Activated T-helper 17 cell treated with anti-CD3 and anti-CD28 coated beads, Interleukin-2, amount 50 U/mL, for 72 hours (primary cell): Measurements from ENCODE around the gene RET. TPM values are rescaled to one million over a fixed set of nuclear protein-coding genes. Genes with fewer than 3 reads are reported as not detected.

Experiments
- ATAC-seq: fragments of 150-1000 bp; cut with Tn5 transposase; replicated peaks from 2 replicates; pipeline ENCODE4 v1.10.0; 2021; ENCODE audit warnings: mild to moderate bottlenecking, moderate library complexity
- H3K27ac Mint-ChIP-seq: one replicate; pipeline ENCODE4 v1.8.0; 2022; ENCODE audit warnings: mixed read lengths
- H3K27me3 Mint-ChIP-seq: one replicate; pipeline ENCODE4 v1.8.0; 2022; ENCODE audit warnings: mixed read lengths
- H3K36me3 Mint-ChIP-seq: one replicate; pipeline ENCODE4 v1.8.0; 2022; ENCODE audit warnings: low read depth, mild to moderate bottlenecking, mixed read lengths
- H3K4me1 Mint-ChIP-seq: one replicate; pipeline ENCODE4 v1.8.0; 2022; ENCODE audit warnings: mixed read lengths
- H3K4me3 Mint-ChIP-seq: one replicate; pipeline ENCODE4 v1.8.0; 2022; ENCODE audit warnings: mild to moderate bottlenecking, mixed read lengths
- H3K9me3 Mint-ChIP-seq: one replicate; pipeline ENCODE4 v1.8.0; 2022; ENCODE audit warnings: mixed read lengths
- total RNA-seq, 2 donors: library from RNA; stranded (reverse); gene quantifications; one replicate each; pipeline ENCODE4 v1.2.3, GENCODE V29; 2022

Gene RET
- total RNA-seq, 2 donors from 2014 or later: 0.24 TPM; not detected in 1

DNA sequence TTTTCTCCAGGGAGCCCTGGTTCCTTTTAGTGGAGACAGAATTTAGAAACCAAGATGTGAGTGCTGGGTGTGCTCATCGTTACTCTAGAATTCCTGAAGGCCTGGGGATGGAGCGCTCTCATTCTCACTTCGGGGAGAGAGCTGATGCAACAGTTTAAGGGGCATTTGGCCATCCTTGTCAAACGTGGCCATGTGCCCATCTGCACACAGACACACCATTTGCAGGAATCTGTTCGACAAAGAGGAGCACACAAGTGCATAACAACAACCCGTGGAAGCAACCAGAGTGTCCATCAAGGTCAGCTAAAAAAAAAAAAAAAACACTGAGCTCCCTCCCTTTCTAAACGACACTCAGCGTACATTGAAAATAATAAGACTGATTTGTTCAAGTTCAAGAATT is 23.0 kb upstream of the RET start:
- H3K9me3 Mint-ChIP-seq: no peaks in the 10 kb centered on the region
- H3K27ac Mint-ChIP-seq: no peak overlapping the region
- H3K4me1 Mint-ChIP-seq: no peaks in the 10 kb centered on the region
- ATAC-seq: no peak
- no peak overlapping the region for H3K4me3 Mint-ChIP-seq
- peaks cover 22% of the 10 kb centered on the region for H3K27me3 Mint-ChIP-seq
- H3K36me3 Mint-ChIP-seq: no peaks in the 10 kb centered on the region

DNA sequence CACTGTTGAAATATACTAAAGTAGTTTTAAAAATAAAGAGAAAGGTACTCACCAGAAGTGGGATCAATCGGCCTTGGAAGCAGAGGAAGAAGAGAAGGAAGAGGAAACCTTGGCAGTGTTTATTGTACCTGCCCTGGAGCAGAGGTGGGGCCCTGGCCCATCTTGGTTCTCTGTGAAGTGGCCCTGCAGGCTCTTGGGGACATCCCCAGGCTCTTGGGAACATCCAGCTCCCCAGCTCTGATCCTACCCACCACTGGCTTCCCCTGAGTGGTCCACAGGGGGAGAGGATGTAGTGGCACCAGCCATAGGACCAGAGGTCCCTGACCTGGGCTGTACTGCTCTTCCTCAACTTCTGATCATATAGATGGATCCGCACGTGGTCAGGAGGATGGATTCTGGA is 22.3 kb upstream of the RET start:
- H3K4me3 Mint-ChIP-seq: no peak overlapping the region
- no peak for ATAC-seq
- H3K27me3 Mint-ChIP-seq: peaks cover 22% of the 10 kb centered on the region
- H3K27ac Mint-ChIP-seq: no peak overlapping the region
- no peaks in the 10 kb centered on the region for H3K4me1 Mint-ChIP-seq
- H3K9me3 Mint-ChIP-seq: no peaks in the 10 kb centered on the region
- no peaks in the 10 kb centered on the region for H3K36me3 Mint-ChIP-seq

DNA sequence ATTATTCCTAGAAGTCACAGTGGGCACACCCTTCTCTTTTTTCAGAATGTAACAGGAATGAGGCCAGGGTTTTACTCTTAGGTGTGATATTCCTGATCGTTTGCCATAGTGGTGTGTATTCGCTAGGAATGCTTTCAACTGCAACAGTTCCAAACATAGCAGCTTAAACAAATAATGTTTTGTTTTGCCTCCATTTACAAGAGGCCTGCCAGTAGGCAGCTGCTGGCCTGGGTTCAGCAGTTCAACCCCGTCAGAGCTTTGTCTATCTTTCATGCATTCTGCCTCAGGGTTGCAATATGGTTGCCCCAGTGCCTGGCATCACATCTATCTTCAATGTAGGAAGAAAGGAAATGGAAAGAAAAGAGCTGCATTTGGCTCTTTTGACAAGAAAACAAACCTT is 21.7 kb upstream of the RET start:
- Mint-ChIP-seq H3K36me3 (no peaks in the 10 kb centered on the region), H3K4me1 (no peaks in the 10 kb centered on the region), H3K4me3 (no peak overlapping the region), H3K27me3 (peaks cover 22% of the 10 kb centered on the region), H3K9me3 (no peaks in the 10 kb centered on the region), H3K27ac (no peak overlapping the region)
- no peak for ATAC-seq

DNA sequence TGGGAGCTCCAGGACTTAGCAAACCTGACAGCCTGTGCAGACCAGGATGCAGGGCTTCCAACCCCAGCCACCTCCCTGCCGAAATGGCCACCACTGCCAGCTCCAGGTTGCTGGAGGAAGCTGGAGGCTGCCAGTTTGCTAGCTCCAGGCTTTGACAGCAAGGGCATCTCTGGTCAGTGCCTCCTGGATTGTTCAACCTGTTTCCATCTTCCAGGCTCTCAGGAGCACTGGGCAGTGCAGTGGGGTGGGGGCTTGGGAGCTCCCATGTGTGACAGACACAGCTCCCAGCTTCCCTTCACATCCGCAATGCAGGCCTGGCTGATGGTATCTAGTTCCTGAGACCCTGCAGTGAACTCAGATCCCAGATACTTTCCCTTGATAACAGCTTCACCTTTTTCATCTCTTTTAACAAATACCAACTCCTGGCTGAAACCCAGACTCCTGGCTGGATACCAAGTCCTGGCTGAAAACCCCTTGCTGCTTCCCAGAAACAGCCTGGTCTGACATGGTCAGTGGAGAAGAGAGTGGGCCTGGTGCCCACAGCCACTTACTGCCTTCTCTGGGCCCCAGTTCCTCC is 20.8 kb upstream of the RET start:
- ATAC-seq: no peak
- H3K4me1 Mint-ChIP-seq: no peaks in the 10 kb centered on the region
- H3K27me3 Mint-ChIP-seq: peaks cover 22% of the 10 kb centered on the region
- no peak overlapping the region for H3K4me3 Mint-ChIP-seq
- no peaks in the 10 kb centered on the region for H3K36me3 Mint-ChIP-seq
- H3K9me3 Mint-ChIP-seq: no peaks in the 10 kb centered on the region
- H3K27ac Mint-ChIP-seq: no peak overlapping the region

DNA sequence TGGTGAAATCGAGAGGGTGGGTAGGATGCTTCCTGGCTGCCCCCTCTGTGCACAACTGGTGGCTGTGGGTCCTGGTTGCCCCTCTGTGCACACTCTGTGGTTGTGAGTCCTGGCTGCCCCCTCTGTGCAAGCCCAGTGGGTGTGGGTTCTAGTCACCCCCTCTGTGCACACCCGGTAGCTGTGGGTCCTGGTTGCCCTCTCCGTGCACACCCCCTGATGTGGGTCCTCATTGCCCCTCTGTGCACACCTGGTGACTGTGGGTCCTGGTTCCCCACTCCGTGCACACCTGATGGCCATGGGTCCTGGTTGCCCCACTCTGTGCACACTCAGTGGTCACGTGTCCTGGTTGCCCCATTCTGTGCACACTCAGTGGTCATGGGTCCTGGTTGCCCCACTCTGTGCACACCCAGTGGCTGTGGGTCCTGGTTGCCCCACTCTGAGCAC is 20.3 kb upstream of the RET start:
- H3K36me3 Mint-ChIP-seq: no peaks in the 10 kb centered on the region
- H3K4me1 Mint-ChIP-seq: no peaks in the 10 kb centered on the region
- no peak overlapping the region for H3K27ac Mint-ChIP-seq
- peaks cover 22% of the 10 kb centered on the region for H3K27me3 Mint-ChIP-seq
- no peaks in the 10 kb centered on the region for H3K9me3 Mint-ChIP-seq
- ATAC-seq: no peak
- H3K4me3 Mint-ChIP-seq: no peak overlapping the region

DNA sequence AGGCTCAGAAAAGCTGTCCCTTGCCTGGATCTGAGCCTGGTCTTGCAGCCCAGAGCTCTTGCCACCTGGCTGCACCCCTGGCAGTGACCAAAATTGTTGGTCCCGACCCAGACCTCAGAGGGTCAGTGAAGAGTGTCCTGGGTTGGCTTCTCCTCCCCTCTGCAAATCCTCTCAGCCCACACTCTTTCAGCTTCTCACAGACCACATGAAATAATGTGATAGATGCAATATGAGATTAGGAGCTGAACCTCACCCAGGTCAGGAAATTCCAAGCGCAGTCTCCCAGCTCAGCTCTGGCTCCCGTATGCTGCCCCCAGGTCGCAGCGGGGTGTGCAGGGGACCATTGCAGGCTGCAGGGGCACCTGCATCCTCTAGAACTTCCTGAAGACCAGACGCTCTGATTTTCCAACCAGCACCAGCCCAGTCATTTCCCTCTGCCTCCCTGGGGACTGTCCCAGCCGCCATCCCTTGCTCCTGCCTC is 19.6 kb upstream of the RET start:
- no peak overlapping the region for H3K27ac Mint-ChIP-seq
- H3K4me3 Mint-ChIP-seq: no peak overlapping the region
- no peaks in the 10 kb centered on the region for H3K9me3 Mint-ChIP-seq
- H3K4me1 Mint-ChIP-seq: no peaks in the 10 kb centered on the region
- ATAC-seq: no peak
- H3K27me3 Mint-ChIP-seq: peaks cover 22% of the 10 kb centered on the region
- H3K36me3 Mint-ChIP-seq: no peaks in the 10 kb centered on the region

DNA sequence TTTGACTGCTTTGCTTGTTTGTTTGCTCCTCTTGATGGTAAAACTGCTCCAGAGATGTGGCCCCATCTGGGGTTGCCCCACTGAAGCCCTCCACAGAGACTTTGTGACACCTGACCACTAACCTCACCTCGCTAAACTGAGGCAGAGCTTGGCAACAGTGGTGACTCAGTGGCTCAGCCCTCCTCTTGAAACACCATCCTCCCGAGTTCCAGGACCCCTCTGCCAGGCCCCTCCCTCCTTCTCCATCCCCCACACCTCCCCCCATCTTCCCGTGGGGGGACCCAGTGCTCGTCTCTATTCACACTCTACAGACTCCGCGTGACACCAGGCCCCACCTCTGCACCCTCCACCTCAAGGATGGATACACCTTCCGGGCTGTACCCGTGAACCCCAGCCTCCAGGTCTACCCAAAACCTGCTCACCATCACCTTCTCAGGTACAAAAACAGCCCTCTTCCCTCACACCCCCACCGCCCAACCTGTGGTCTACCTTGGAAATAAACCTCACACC is 19.0 kb upstream of the RET start:
- Mint-ChIP-seq H3K4me1 (no peaks in the 10 kb centered on the region), H3K4me3 (no peak overlapping the region), H3K27ac (no peak overlapping the region), H3K27me3 (peaks cover 18% of the 10 kb centered on the region), H3K36me3 (no peaks in the 10 kb centered on the region), H3K9me3 (no peaks in the 10 kb centered on the region)
- no peak for ATAC-seq

DNA sequence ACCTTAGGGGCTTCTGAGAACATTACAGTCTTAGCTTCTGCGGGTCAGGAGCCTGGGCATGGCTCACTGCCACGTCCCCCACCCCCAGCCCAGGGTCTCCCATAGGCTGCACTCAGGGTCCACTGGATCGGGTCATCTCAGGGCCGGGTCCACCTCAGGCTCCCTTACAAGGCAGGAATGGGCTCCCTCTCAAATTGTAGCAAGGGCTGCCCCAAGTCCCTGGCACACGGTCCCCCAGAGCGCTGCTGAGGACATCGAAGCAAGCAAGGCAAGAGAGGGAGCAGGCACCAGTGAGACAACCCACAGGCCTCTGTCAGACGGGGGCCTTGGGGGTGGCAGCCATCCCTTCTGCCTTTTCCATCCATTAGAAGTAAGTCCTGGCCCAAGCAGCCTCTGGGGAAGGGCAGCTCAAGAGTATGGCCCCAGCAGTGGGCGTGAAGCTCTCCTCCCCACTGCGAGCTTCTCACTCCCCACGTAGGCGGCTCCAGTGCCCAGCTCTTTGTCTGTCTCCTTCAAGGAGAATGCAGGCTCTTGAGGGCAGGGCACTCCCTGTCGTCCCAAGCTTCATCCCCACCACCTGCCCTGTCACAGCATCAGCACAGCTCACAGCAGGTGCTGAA is 18.0 kb upstream of the RET start:
- H3K36me3 Mint-ChIP-seq: no peaks in the 10 kb centered on the region
- no peaks in the 10 kb centered on the region for H3K9me3 Mint-ChIP-seq
- no peak overlapping the region for H3K4me3 Mint-ChIP-seq
- H3K27ac Mint-ChIP-seq: no peak overlapping the region
- H3K27me3 Mint-ChIP-seq: peaks cover 15% of the 10 kb centered on the region
- no peaks in the 10 kb centered on the region for H3K4me1 Mint-ChIP-seq
- no peak for ATAC-seq

DNA sequence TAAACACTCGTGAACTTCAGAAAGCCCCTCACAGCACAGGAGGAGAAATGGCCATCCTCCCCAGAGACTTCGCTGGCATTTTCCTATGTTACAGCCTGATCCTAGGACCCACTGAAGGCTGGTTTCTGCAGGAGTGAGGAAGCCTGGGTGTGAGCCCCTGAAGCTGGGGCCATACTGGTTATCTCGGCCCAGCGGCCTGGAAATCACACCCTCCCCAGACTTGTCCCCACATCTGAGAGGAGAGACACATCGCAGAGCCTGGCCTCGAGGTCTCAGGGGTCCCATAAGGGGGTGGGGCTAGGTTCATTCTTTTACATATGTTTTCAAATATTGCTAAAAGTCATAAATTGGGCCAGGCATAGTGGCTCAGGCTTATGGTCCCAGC is 17.5 kb upstream of the RET start:
- Mint-ChIP-seq H3K9me3 (no peaks in the 10 kb centered on the region), H3K27me3 (peaks cover 15% of the 10 kb centered on the region), H3K4me1 (no peaks in the 10 kb centered on the region), H3K27ac (no peak overlapping the region), H3K36me3 (no peaks in the 10 kb centered on the region), H3K4me3 (no peak overlapping the region)
- no peak for ATAC-seq

DNA sequence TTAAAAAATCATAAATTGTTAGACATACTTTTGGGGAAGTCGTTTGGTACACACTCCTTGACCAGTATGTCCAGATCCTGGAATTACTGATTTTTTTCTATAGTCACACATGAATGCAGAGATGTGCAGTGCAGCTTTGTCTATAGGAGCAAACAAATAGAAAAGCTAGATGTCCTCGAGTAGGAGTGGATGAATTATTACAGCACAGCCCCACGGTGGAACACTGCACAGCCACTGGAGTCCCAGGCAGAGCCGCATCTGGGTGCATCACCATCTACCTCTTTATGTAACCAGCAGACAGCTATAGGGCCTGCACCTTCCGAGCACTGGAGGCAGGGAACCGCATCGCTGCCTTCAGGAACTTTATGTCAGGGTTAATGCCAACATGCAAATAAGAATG is 17.0 kb upstream of the RET start:
- Mint-ChIP-seq H3K4me3 (no peak overlapping the region), H3K9me3 (no peaks in the 10 kb centered on the region), H3K4me1 (no peaks in the 10 kb centered on the region), H3K27me3 (peaks cover 15% of the 10 kb centered on the region), H3K27ac (no peak overlapping the region), H3K36me3 (no peaks in the 10 kb centered on the region)
- no peak for ATAC-seq

DNA sequence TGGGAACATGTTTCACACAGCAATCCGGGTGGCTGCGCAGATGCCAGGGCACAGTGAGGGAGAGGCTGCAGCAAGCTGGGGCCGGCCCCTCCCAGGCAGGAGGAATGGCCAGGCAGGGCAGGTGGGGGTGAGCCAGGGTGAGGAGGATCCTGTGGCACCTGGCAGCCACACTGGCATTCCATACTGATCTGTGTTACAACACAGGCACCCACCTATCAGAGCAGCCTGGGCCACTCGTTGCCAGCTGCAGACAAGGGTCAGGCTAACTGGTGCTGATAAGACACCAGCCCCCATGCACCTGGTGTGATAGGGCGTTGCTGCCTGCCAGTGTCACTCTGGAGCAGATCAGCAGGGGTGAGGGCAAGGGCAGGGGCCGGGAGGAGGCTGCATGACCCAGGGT is 16.6 kb upstream of the RET start:
- no peaks in the 10 kb centered on the region for H3K9me3 Mint-ChIP-seq
- H3K36me3 Mint-ChIP-seq: no peaks in the 10 kb centered on the region
- H3K4me1 Mint-ChIP-seq: no peaks in the 10 kb centered on the region
- H3K4me3 Mint-ChIP-seq: no peak overlapping the region
- H3K27ac Mint-ChIP-seq: no peak overlapping the region
- H3K27me3 Mint-ChIP-seq: peaks cover 15% of the 10 kb centered on the region
- ATAC-seq: no peak

DNA sequence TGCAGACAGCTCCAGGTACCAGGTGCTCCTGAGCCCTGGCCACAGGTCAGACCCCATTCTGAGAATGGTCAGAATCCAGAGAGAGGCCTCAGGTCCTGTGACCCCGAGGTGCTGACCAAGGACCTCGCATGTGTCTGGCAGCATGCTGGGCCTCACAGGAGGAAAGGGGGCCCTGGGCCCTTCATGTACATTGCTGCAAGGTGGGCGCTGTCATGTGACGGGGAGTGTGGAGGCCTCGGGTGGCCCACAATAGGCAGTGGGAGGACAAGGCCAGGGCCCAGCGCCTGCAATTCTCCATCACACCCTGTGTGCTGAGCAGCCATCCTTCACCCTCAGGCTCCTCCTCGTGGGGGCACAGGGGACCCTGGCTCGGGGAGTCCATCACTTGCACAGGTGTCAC is 15.5 kb upstream of the RET start:
- Mint-ChIP-seq H3K9me3 (no peaks in the 10 kb centered on the region), H3K4me1 (no peaks in the 10 kb centered on the region), H3K27ac (no peak overlapping the region), H3K4me3 (no peak overlapping the region), H3K36me3 (no peaks in the 10 kb centered on the region), H3K27me3 (peaks cover 15% of the 10 kb centered on the region)
- no peak for ATAC-seq

DNA sequence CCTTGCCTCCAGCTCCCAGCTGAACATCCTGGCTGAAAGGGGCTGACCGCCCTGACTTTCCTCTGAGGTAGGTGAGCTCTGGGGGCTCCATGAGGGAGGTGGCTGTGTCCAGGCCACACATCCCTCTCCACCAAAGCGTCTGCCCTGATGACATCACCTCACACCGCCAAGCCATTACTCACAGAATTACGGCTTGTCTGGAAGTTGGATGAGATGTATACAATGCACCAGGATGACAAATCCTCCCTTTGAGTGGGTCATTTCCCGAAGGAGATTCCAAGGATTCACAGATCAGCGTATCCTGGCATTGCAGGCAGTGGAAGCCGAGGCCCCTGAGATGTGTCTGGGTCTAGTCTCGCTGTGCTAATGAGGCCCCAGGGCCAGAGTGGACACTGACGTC is 15.1 kb upstream of the RET start:
- Mint-ChIP-seq H3K4me1 (no peaks in the 10 kb centered on the region), H3K4me3 (no peak overlapping the region), H3K27ac (no peak overlapping the region), H3K27me3 (peaks cover 15% of the 10 kb centered on the region), H3K9me3 (no peaks in the 10 kb centered on the region), H3K36me3 (no peaks in the 10 kb centered on the region)
- no peak for ATAC-seq

DNA sequence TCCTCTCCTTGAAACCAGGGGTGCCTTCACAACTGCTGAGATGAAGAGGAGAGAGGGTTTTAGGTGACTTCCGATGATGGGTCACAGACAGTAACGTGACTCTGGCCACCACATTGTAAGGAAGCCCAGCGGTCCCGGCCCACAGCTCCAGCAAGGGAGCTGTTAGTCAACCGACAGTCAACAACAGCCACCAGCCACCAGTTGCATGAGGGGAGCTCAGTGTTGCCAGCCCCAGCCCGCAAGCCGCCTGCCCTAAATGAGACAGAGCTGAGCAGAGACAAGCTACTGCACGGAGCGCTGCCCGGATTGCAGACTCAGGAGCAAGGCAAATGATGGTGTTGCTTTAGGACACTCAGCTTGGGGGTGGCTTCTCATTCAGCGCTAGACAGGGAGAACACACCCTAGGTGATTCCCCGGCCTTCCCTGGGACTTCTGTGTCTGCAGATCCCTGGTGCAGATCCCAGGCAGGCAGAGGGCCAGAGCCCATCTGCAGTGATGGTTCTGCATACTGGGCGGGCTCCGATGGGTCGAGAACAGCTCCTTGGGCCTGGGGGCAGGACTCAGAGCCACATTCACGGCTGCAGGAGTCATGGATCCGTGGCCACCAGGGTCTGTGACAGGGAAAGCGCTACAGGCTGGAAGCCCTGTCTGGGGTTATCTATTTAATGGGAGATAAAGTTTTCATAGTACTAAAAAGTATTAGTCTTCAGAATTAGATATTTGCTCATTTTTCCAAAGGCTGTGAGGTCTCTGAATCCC is 14.3 kb upstream of the RET start:
- peaks cover 11% of the 10 kb centered on the region for H3K27me3 Mint-ChIP-seq

More for the DNA sequence above, 14.3 kb upstream of the RET start:
- ATAC-seq: no peak
- Mint-ChIP-seq H3K9me3 (no peaks in the 10 kb centered on the region), H3K4me3 (no peak overlapping the region), H3K27ac (no peak overlapping the region), H3K4me1 (no peaks in the 10 kb centered on the region), H3K36me3 (no peaks in the 10 kb centered on the region)
